Measurements from ENCODE around the gene TTYH3. TPM values are rescaled to one million over a fixed set of nuclear protein-coding genes. Genes with fewer than 3 reads are reported as not detected.
"Not testable (repeated sequence)": the region's sequence is repeated elsewhere in the genome, so short reads cannot be mapped to it uniquely, and the experiment has no call there.

The TTYH3 gene
- total RNA-seq, 4 donors from 2014 or later, result 21.5 to 62.6 (median 29.3) TPM

- no peak for DNase-seq (ENCODE audit: low spot score)
- TF ChIP-seq CTCF (IDR thresholded peaks at IDR 0.05), result no peak
- ATAC-seq (ENCODE audit: low FRiP score), result no peak
Observed at GRCh38 chr7:2688409-2689342, 56.9 kb downstream of the TTYH3 start.

DNA sequence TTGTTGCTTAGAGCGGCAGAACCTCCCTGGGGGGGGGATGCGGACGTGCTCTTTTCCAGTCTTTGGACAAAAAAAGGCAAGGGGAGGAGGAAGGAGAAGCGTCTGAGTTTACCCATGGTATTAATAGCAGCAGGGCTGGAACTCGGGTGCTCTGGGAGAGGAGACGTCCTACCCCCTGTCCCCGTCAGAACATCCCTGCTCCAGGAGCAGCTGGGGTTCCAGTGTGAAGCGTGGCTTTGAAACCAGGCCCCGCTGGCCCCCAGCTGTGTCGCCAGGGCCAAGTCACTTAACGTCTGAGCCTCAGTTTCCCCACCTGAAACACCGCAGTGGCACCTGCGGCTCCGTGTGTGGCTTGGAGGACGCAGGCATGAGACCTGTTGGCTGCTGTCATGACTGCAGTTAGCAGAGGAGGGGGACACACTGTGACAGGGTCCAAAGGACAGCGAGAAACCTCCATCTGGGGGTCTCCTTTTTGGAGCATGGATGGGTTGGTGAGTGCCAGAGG lies 57.6 kb downstream of the TTYH3 start:
- DNase-seq (ENCODE audit: low spot score) (no peak), ATAC-seq (ENCODE audit: low FRiP score) (no peak)
- no peak for TF ChIP-seq CTCF (IDR thresholded peaks at IDR 0.05)

GRCh38 chr7:2689951-2690705 lies 58.3 kb downstream of the TTYH3 start:
- DNase-seq (ENCODE audit: low spot score), result no peak
- ATAC-seq (ENCODE audit: low FRiP score), result no peak
- TF ChIP-seq CTCF (IDR thresholded peaks at IDR 0.05), result no peak

- no peak for DNase-seq (ENCODE audit: low spot score)
- ATAC-seq (ENCODE audit: low FRiP score), result no peak
- no peak for TF ChIP-seq CTCF (IDR thresholded peaks at IDR 0.05)
Observed at GRCh38 chr7:2691011-2691707, 59.4 kb downstream of the TTYH3 start.

GRCh38 chr7:2691932-2692439 lies 60.2 kb downstream of the TTYH3 start:
- not testable (repeated sequence) for DNase-seq (ENCODE audit: low spot score); ATAC-seq (ENCODE audit: low FRiP score)

- no peak for TF ChIP-seq CTCF (IDR thresholded peaks at IDR 0.05)
- no peak for ATAC-seq (ENCODE audit: low FRiP score)
- DNase-seq (ENCODE audit: low spot score), result no peak
Observed at GRCh38 chr7:2692543-2692942, 60.8 kb downstream of the TTYH3 start.

- not testable (repeated sequence) for DNase-seq (ENCODE audit: low spot score); ATAC-seq (ENCODE audit: low FRiP score)
Observed at GRCh38 chr7:2693420-2694121, 61.8 kb downstream of the TTYH3 start.

DNA sequence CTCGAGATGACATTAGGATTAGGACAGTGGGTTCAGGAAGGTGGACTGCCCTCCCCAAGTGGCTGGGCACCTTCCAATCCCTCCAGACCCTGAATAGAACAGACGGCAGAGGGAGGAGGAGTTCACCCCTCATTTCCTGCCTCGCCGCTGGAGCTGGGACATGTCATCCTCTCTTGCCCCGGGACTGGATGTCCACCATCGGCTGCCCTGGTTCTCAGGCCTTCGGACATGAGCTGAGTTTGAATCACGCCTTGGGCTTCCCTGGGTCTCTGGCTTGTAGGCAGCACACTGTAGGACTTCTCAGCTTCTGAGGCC lies 62.3 kb downstream of the TTYH3 start:
- not testable (repeated sequence) for ATAC-seq (ENCODE audit: low FRiP score); DNase-seq (ENCODE audit: low spot score)
